ENCODE data around the gene INPP5E.

GRCh38 chr9:136441191-136441680 lies 1.6 kb upstream of the INPP5E start:
- no peak for TF ChIP-seq CTCF (conservative IDR thresholded peaks at IDR 0.05 in 1 of 2, IDR thresholded peaks at IDR 0.05 in 1 of 2; ENCODE audit: low read depth in 1 of 2, low read length in 2 of 2)
- TF ChIP-seq EZH2 (IDR thresholded peaks at IDR 0.05; ENCODE audit: low read length, missing control alignments) = no peak
